ENCODE measurements around the gene ACVR1B. TPM values are rescaled to one million over a fixed set of nuclear protein-coding genes. Genes with fewer than 3 reads are reported as not detected.

Gene ACVR1B
- total and polyA plus RNA-seq, 2 experiments from 2014 or later: 2.4 to 7.5 TPM

GRCh38 chr12:51942501-51943000, 8.9 kb upstream of the ACVR1B start (continued):
- TF ChIP-seq CTCF (conservative IDR thresholded peaks at IDR 0.05; ENCODE audit: low read depth in 2 of 2): no peak

GRCh38 chr12:51943346-51943745, 8.2 kb upstream of the ACVR1B start:
- peaks cover 12% of the 10 kb centered on the region for H3K27me3 ChIP-seq (ENCODE audit: insufficient read depth)
- DNase-seq (ENCODE audit: low spot score): no peak
- Mint-ChIP-seq H3K36me3 (ENCODE audit: low read depth) (peaks cover 5% of the 10 kb centered on the region; the same call in 1 of the 3 replicates), H3K27ac (no peak overlapping the region), H3K4me3 (no peak overlapping the region), H3K4me1 (peaks cover 7% of the 10 kb centered on the region), H3K9me3 (peaks cover 14% of the 10 kb centered on the region), H3K27me3 (ENCODE audit: insufficient read depth, low read depth, poor library complexity) (peaks cover 20% of the 10 kb centered on the region)
- H3K36me3 ChIP-seq (ENCODE audit: insufficient read depth): no peaks in the 10 kb centered on the region
- H3K27ac ChIP-seq (ENCODE audit: low read depth): no peak overlapping the region
- no peaks in the 10 kb centered on the region for H3K4me1 ChIP-seq (ENCODE audit: insufficient read depth)
- TF ChIP-seq ZNF462 (CRISPR knock-in tag; IDR thresholded peaks at IDR 0.05): no peak
- no peak for TF ChIP-seq EZH2 (IDR thresholded peaks at IDR 0.05; ENCODE audit: low read depth, unreplicated experiment)
- TF ChIP-seq REST (IDR thresholded peaks at IDR 0.05; ENCODE audit: unreplicated experiment): no peak
- no peak for TF ChIP-seq CREB1 (CRISPR knock-in tag; IDR thresholded peaks at IDR 0.05; ENCODE audit: low read depth)
- no peak for TF ChIP-seq POLR2AphosphoS5 (IDR thresholded peaks at IDR 0.05; ENCODE audit: low read depth)
- TF ChIP-seq NANOG (IDR thresholded peaks at IDR 0.05; ENCODE audit: borderline replicate concordance): no peak
- no peak for TF ChIP-seq ETS1 (IDR thresholded peaks at IDR 0.05)
- no peak for TF ChIP-seq ZNF114 (CRISPR knock-in tag; IDR thresholded peaks at IDR 0.05)
- no peak for TF ChIP-seq ZNF331 (CRISPR knock-in tag; IDR thresholded peaks at IDR 0.05; ENCODE audit: low read depth)
- TF ChIP-seq JUNB (IDR thresholded peaks at IDR 0.05; ENCODE audit: unreplicated experiment): no peak
- no peaks in the 10 kb centered on the region for H3F3A ChIP-seq (replicated peaks; ENCODE audit: low read depth)
- no peaks in the 10 kb centered on the region for H3K79me2 ChIP-seq (replicated peaks; ENCODE audit: insufficient read depth)
- no peak for ATAC-seq
- no peaks in the 10 kb centered on the region for H3K9me2 ChIP-seq (ENCODE audit: insufficient read depth)
- H3K4me2 ChIP-seq: no peak overlapping the region
- no peak overlapping the region for H2AFZ ChIP-seq
- no peak overlapping the region for H3K4me3 ChIP-seq
- H4K20me1 ChIP-seq (replicated peaks; ENCODE audit: insufficient read depth): no peaks in the 10 kb centered on the region

Data from GM23338 (cell line).